ENCODE data around the gene COG6. TPM values are rescaled to one million over a fixed set of nuclear protein-coding genes. Genes with fewer than 3 reads are reported as not detected.

The COG6 gene
- total and polyA plus RNA-seq, 2 of the 8 experiments (the other 6 are each of a cell fraction or from before 2014, with no cell fraction given) = 8.8 to 22.3 TPM

- H3K9me3 ChIP-seq (ENCODE audit: insufficient read depth in 2 of 2, low read depth in 1 of 2, low read length in 1 of 2) = no peaks in the 10 kb centered on the region
- no peaks in the 10 kb centered on the region for H3K23me2 ChIP-seq (ENCODE audit: low read depth, low read length)
- H3K23ac ChIP-seq (ENCODE audit: insufficient read length) = no peak overlapping the region
- no peak for FAIRE-seq
- no peak overlapping the region for H2AK5ac ChIP-seq (ENCODE audit: low read depth, low read length)
- H2BK15ac ChIP-seq (ENCODE audit: low read length) = no peak overlapping the region
- no peak overlapping the region for H3K27ac ChIP-seq (ENCODE audit: low read depth, low read length)
- H3K4me1 ChIP-seq (replicated peaks in 1 of 4; ENCODE audit: control insufficient read depth in 3 of 4, insufficient read depth in 4 of 4, low read length in 3 of 4) = no peaks in the 10 kb centered on the region
- H4K5ac ChIP-seq (ENCODE audit: insufficient read length, low read depth, low read length) = no peak overlapping the region
- no peaks in the 10 kb centered on the region; a peak in 1 of 8 replicates for H3K36me3 ChIP-seq (ENCODE audit: control insufficient read depth in 2 of 4, insufficient read depth in 4 of 4, low read length in 3 of 4)
- no peak overlapping the region for H3K14ac ChIP-seq (ENCODE audit: insufficient read length)
- no peak overlapping the region for H2BK20ac ChIP-seq (ENCODE audit: low read length)
- no peak overlapping the region for H2BK12ac ChIP-seq (ENCODE audit: low read depth, low read length)
- no peak overlapping the region for H3K9ac ChIP-seq (replicated peaks in 1 of 4; ENCODE audit: extremely low read depth in 1 of 4, low read depth in 3 of 4, low read length in 3 of 4)
- no peak overlapping the region for H3K4ac ChIP-seq (replicated peaks; ENCODE audit: insufficient read length, low read depth, low read length)
- H4K91ac ChIP-seq (replicated peaks; ENCODE audit: insufficient read length, low read length) = no peak overlapping the region
- no peaks in the 10 kb centered on the region for H4K20me1 ChIP-seq (replicated peaks in 1 of 2; ENCODE audit: control insufficient read depth in 1 of 2, insufficient read depth in 2 of 2, low read length in 2 of 2)
- POLR2A ChIA-PET (ENCODE audit: partially characterized antibody) = no interaction called here
- no peak overlapping the region for H4K8ac ChIP-seq (ENCODE audit: extremely low read depth, insufficient read depth, low read length)
- no peak overlapping the region for H2BK5ac ChIP-seq (ENCODE audit: low read depth, low read length)
- DNase-seq (ENCODE audit: low read depth in 1 of 2, low spot score in 2 of 2) = no peak
- CTCF ChIA-PET (ENCODE audit: partially characterized antibody) = no interaction called here
- no peak overlapping the region for H3K4me2 ChIP-seq (ENCODE audit: insufficient read depth in 1 of 2, low read depth in 2 of 2, low read length in 2 of 2)
- no peak for TF ChIP-seq NANOG (IDR thresholded peaks at IDR 0.05; ENCODE audit: insufficient read depth, low read depth, low read length, poor library complexity, severe bottlenecking)
- no peak for TF ChIP-seq BACH1 (IDR thresholded peaks at IDR 0.05; ENCODE audit: low read length)
- TF ChIP-seq HDAC2 (IDR thresholded peaks at IDR 0.05; ENCODE audit: borderline replicate concordance in 1 of 2, low read depth in 2 of 2, low read length in 2 of 2) = no peak
- TF ChIP-seq RFX5 (IDR thresholded peaks at IDR 0.05; ENCODE audit: borderline replicate concordance, low read depth, low read length) = no peak
- no peak for TF ChIP-seq EP300 (IDR thresholded peaks at IDR 0.05; ENCODE audit: borderline replicate concordance in 1 of 2, low read depth in 2 of 2, low read length in 2 of 2)
- TF ChIP-seq, protein P1, sequence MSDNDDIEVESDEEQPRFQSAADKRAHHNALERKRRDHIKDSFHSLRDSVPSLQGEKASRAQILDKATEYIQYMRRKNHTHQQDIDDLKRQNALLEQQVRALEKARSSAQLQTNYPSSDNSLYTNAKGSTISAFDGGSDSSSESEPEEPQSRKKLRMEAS (IDR thresholded peaks at IDR 0.05) = no peak
- TF ChIP-seq GTF2F1 (IDR thresholded peaks at IDR 0.05; ENCODE audit: borderline replicate concordance, low read depth, low read length) = no peak
- TF ChIP-seq SIN3A (conservative IDR thresholded peaks at IDR 0.05 in 1 of 2, IDR thresholded peaks at IDR 0.05 in 1 of 2; ENCODE audit: low read depth in 1 of 2, low read length in 2 of 2) = no peak
- no peak for TF ChIP-seq MAFK (IDR thresholded peaks at IDR 0.05; ENCODE audit: low read depth, low read length)
- no peak for TF ChIP-seq SUZ12 (IDR thresholded peaks at IDR 0.05; ENCODE audit: low read length)
- TF ChIP-seq YY1 (IDR thresholded peaks at IDR 0.05; ENCODE audit: low read depth, low read length) = no peak
- no peak for TF ChIP-seq BRCA1 (IDR thresholded peaks at IDR 0.05; ENCODE audit: low read depth, low read length)
- no peak for TF ChIP-seq SP2 (IDR thresholded peaks at IDR 0.05; ENCODE audit: low read length)
- TF ChIP-seq SIRT6 (IDR thresholded peaks at IDR 0.05; ENCODE audit: low read length) = no peak
- no peak overlapping the region for H2BK120ac ChIP-seq (replicated peaks; ENCODE audit: low read depth, low read length)
- H3K18ac ChIP-seq (ENCODE audit: extremely low read depth, low read length) = no peak overlapping the region
- H3K79me1 ChIP-seq (ENCODE audit: low read depth, low read length) = no peaks in the 10 kb centered on the region
- no peaks in the 10 kb centered on the region for H3K27me3 ChIP-seq (replicated peaks in 1 of 4; ENCODE audit: control insufficient read depth in 3 of 4, extremely low read depth in 1 of 4, insufficient read depth in 3 of 4, low read length in 3 of 4)
- no peak overlapping the region for H3K4me3 ChIP-seq (ENCODE audit: extremely low read depth in 1 of 4, insufficient read depth in 2 of 4, low read depth in 3 of 4, low read length in 4 of 4)
- no peak overlapping the region for H3K56ac ChIP-seq (replicated peaks; ENCODE audit: insufficient read length, low read depth, low read length)
- no peak overlapping the region for H2AFZ ChIP-seq (ENCODE audit: low read length)
- H3K79me2 ChIP-seq (ENCODE audit: control insufficient read depth in 1 of 2, insufficient read depth in 2 of 2, low read length in 2 of 2) = no peaks in the 10 kb centered on the region
Measured at GRCh38 chr13:39734952-39735351, 79.5 kb downstream of the COG6 start.
